GM12875 (cell line): ENCODE measurements around the gene RNF135.
"Not testable (repeated sequence)": the region's sequence is repeated elsewhere in the genome, so short reads cannot be mapped to it uniquely, and the experiment has no call there.

Source experiments
- H3K4me3 ChIP-seq: one replicate; pipeline ENCODE4 v1.5.1; 2011; ENCODE audit warnings: low read depth, low read length, control low read depth
- TF ChIP-seq, protein P1 (sequence below): IDR thresholded peaks from 2 replicates; pipeline ENCODE4 v1.5.1; 2011; ENCODE audit warnings: low read depth, mild to moderate bottlenecking, control low read depth, inconsistent platforms, low read length, moderate library complexity, borderline replicate concordance; ENCODE audit not compliant: insufficient read depth

The RNF135 gene

DNA sequence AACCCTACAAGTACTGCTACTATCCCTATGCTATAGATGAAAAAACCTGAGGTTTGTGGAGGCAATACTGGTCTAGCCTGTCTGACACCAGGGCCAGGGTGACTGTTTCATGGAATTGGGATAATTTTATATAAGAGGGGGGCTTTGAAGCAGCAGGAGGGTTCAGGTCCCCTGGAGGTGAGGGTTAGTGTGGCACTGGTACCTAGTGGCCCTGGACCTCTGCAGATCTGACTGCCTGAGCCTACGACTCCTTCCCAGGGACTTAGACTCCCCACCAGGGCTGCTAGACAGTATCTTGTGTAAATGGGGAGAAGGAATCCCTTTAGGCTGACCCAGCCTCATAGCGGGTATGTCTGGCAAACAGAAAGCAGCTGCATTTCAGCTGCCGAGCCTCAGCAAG is 42.3 kb upstream of the RNF135 start:
- H3K4me3 ChIP-seq, result no peak overlapping the region
- TF ChIP-seq, protein P1, sequence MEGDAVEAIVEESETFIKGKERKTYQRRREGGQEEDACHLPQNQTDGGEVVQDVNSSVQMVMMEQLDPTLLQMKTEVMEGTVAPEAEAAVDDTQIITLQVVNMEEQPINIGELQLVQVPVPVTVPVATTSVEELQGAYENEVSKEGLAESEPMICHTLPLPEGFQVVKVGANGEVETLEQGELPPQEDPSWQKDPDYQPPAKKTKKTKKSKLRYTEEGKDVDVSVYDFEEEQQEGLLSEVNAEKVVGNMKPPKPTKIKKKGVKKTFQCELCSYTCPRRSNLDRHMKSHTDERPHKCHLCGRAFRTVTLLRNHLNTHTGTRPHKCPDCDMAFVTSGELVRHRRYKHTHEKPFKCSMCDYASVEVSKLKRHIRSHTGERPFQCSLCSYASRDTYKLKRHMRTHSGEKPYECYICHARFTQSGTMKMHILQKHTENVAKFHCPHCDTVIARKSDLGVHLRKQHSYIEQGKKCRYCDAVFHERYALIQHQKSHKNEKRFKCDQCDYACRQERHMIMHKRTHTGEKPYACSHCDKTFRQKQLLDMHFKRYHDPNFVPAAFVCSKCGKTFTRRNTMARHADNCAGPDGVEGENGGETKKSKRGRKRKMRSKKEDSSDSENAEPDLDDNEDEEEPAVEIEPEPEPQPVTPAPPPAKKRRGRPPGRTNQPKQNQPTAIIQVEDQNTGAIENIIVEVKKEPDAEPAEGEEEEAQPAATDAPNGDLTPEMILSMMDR, result no peak

- TF ChIP-seq, protein P1, result no peak
- H3K4me3 ChIP-seq, result no peak overlapping the region
These were observed 41.7 kb upstream of the RNF135 start for GRCh38 chr17:30929081-30929633.

DNA sequence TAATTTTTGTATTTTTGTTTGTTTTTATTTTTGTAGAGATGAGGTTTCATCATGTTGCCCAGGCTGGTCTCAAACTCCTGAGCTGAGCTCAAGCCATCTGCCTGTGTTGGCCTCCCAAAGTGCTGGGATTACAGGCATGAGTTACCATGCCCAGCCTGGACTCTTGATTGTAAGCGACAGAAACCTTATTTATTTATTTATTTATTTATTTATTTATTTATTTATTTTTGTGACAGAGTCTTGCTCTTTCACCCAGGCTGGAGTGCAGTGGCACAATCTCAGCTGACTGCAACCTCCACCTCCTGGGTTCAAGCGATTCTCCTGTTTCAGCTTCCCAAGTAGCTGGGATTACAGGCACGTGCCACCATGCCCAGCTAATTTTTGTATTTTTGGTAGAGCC is 41.0 kb upstream of the RNF135 start:
- not testable (repeated sequence) for H3K4me3 ChIP-seq

GRCh38 chr17:30930495-30930894 is 40.3 kb upstream of the RNF135 start:
- TF ChIP-seq, protein P1, result no peak
- H3K4me3 ChIP-seq, result no peak overlapping the region

DNA sequence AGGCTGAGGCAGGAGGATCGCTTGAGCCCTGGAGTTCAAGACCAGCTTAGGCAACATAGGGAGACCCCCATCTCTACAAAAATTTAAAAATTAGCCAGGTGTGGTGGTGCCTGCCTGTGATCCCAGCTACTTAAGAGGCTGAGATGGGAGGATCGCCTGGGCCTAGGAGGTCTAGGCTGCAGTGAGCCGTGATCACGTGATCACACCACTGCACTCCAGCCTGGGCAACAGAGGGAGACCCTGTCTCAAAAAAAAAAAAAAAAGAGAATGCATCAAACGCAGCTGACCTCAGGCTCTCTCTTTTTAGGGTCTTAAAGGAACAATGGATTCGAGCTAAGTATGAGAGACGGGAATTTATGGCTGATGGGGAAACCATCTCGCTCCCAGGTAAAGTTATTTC is 39.3 kb upstream of the RNF135 start:
- H3K4me3 ChIP-seq, result not testable (repeated sequence)

- no peak overlapping the region for H3K4me3 ChIP-seq
- TF ChIP-seq, protein P1, result no peak
These were observed 36.9 kb upstream of the RNF135 start for GRCh38 chr17:30933966-30934365.

DNA sequence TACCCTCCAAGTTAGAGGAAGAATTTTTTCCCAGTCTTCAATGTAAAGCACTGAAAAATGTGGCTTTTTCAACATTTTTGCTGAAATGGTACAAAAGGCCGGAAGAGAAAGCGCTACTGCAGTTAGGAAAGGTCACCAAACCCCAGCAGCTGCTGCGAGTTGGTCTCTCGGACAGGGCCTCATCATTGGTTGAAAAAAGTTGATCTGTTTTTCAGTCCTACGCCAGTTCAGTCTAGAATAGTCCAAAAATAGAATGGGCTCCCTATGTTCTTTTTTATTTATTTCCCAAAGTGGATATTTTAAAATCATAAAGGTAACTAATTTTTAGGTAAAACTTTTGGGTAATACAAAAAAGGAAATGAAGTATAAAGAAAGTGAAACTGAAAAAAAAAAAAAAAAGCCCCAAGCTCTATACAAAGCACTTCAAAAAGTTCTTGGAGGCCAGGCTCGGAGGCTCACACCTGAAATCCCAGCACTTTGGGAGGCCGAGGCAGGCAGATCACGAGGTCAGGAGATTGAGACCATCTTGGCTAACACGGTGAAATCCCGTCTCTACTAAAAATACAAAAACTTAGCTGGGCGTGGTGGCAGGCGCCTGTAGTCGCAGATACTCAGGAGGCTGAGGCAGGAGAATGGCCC is 31.7 kb upstream of the RNF135 start:
- TF ChIP-seq, protein P1, result no peak
- no peak overlapping the region for H3K4me3 ChIP-seq

GRCh38 chr17:30942308-30943079 is 28.3 kb upstream of the RNF135 start:
- no peak overlapping the region for H3K4me3 ChIP-seq
- TF ChIP-seq, protein P1, result no peak
